PC-9 (cell line): ENCODE measurements around the gene CSE1L.

Source experiments
- EZH2 ChIP-seq: fragments of 200-600 bp; sonication (generic); IDR thresholded peaks from 2 replicates; pipeline ENCODE4 v1.8.0; 2017; ENCODE audit warnings: antibody characterized with exemption, low read depth
- TF ChIP-seq, protein P1 (sequence below): fragments of 200-600 bp; sonication (generic); conservative IDR thresholded peaks from 2 replicates; pipeline ENCODE4 v1.6.1; 2017; ENCODE audit warnings: mixed run types, antibody characterized with exemption, mild to moderate bottlenecking, moderate library complexity

DNA sequence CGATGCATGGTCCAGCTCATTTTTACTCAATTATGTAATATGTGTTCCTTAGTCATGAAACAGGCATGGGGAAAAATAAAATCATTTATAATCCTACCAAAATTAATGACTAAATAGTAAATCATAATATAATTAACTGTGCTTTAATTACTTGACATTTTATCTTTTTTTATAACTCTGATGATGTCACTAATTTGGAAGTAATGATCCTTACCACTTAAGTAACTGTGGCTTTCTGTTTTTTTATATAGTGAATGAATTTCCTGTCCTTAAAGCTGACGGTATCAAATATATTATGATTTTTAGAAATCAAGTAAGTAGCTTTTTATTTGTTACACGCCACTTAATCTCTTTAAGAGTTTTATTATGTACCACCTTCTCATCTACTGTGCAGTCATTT lies 32.2 kb downstream of the CSE1L start:
- TF ChIP-seq, protein P1, sequence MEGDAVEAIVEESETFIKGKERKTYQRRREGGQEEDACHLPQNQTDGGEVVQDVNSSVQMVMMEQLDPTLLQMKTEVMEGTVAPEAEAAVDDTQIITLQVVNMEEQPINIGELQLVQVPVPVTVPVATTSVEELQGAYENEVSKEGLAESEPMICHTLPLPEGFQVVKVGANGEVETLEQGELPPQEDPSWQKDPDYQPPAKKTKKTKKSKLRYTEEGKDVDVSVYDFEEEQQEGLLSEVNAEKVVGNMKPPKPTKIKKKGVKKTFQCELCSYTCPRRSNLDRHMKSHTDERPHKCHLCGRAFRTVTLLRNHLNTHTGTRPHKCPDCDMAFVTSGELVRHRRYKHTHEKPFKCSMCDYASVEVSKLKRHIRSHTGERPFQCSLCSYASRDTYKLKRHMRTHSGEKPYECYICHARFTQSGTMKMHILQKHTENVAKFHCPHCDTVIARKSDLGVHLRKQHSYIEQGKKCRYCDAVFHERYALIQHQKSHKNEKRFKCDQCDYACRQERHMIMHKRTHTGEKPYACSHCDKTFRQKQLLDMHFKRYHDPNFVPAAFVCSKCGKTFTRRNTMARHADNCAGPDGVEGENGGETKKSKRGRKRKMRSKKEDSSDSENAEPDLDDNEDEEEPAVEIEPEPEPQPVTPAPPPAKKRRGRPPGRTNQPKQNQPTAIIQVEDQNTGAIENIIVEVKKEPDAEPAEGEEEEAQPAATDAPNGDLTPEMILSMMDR = no peak
- TF ChIP-seq EZH2 = no peak
